Fibroblast of skin of scalp (primary cell): Measurements from ENCODE around the gene RAD51B.

Source experiments
- DNase-seq: peaks from one replicate; pipeline ENCODE4 v3.0.0-alpha.2; 2013

The RAD51B gene

GRCh38 chr14:68580671-68581070 is 761.1 kb downstream of the RAD51B start:
- no peak for DNase-seq

GRCh38 chr14:68583548-68584280 is 764.1 kb downstream of the RAD51B start:
- no peak for DNase-seq

GRCh38 chr14:68584786-68585185 is 765.2 kb downstream of the RAD51B start:
- DNase-seq: no peak

GRCh38 chr14:68585690-68586089 is 766.1 kb downstream of the RAD51B start:
- DNase-seq: peak; percentile 82

- peak; percentile 45 for DNase-seq
These were observed 767.5 kb downstream of the RAD51B start for GRCh38 chr14:68586896-68587751.

GRCh38 chr14:68587931-68588330 is 768.4 kb downstream of the RAD51B start:
- no peak for DNase-seq

GRCh38 chr14:68589447-68590200 is 770.0 kb downstream of the RAD51B start:
- peak; percentile 85 for DNase-seq

GRCh38 chr14:68590201-68590522 is 770.6 kb downstream of the RAD51B start:
- DNase-seq: no peak

- DNase-seq: no peak
These were observed 772.2 kb downstream of the RAD51B start for GRCh38 chr14:68591786-68592185.

GRCh38 chr14:68592948-68593556 is 773.5 kb downstream of the RAD51B start:
- no peak for DNase-seq

- DNase-seq: peak; percentile 95
These were observed 774.4 kb downstream of the RAD51B start for GRCh38 chr14:68593806-68594536.

GRCh38 chr14:68594737-68595380 is 775.3 kb downstream of the RAD51B start:
- DNase-seq: no peak

GRCh38 chr14:68596211-68596610 is 776.6 kb downstream of the RAD51B start:
- DNase-seq: no peak

GRCh38 chr14:68596701-68597100 is 777.1 kb downstream of the RAD51B start:
- DNase-seq: no peak

- DNase-seq: no peak
These were observed 778.5 kb downstream of the RAD51B start for GRCh38 chr14:68598089-68598488.

- peak; percentile 76 for DNase-seq
These were observed 779.3 kb downstream of the RAD51B start for GRCh38 chr14:68598621-68599447.

GRCh38 chr14:68599896-68600610 is 780.5 kb downstream of the RAD51B start:
- no peak for DNase-seq

GRCh38 chr14:68602507-68602906 is 782.9 kb downstream of the RAD51B start:
- no peak for DNase-seq

- no peak for DNase-seq
These were observed 784.2 kb downstream of the RAD51B start for GRCh38 chr14:68603533-68604360.
